Hepatocyte (in vitro differentiated cells): ENCODE measurements around the gene CHRDL1.

Experiments used
- CTCF ChIP-seq: fragments of 200-600 bp; sonication (generic); IDR thresholded peaks from 2 replicates; pipeline ENCODE4 v1.5.1; 2016; ENCODE audit warnings: antibody characterized with exemption, mild to moderate bottlenecking; ENCODE audit not compliant: poor library complexity
- EZH2 ChIP-seq: fragments of 200-600 bp; sonication (generic); IDR thresholded peaks from 2 replicates; pipeline ENCODE4 v1.6.1; 2016; ENCODE audit warnings: antibody characterized with exemption, mild to moderate bottlenecking, borderline replicate concordance
- EZH2phosphoT487 ChIP-seq: fragments of 200-600 bp; sonication (generic); IDR thresholded peaks from one replicate; pipeline ENCODE4 v1.6.1; 2018; ENCODE audit warnings: antibody characterized with exemption, mild to moderate bottlenecking, low read depth, moderate library complexity; ENCODE audit not compliant: unreplicated experiment, severe bottlenecking

- no peak for TF ChIP-seq CTCF
- TF ChIP-seq EZH2: no peak
- no peak for TF ChIP-seq EZH2phosphoT487
Observed at GRCh38 chrX:110713666-110714065, 82.0 kb downstream of the CHRDL1 start.
